Fibroblast of peridontal ligament (primary cell): ENCODE results near the gene MSMB.
"Not testable (repeated sequence)": the region's sequence is repeated elsewhere in the genome, so short reads cannot be mapped to it uniquely, and the experiment has no call there.

Source experiments
- DNase-seq: peaks from one replicate; pipeline ENCODE4 v3.0.0-alpha.2; 2010; ENCODE audit errors: extremely low read depth

MSMB gene

DNA sequence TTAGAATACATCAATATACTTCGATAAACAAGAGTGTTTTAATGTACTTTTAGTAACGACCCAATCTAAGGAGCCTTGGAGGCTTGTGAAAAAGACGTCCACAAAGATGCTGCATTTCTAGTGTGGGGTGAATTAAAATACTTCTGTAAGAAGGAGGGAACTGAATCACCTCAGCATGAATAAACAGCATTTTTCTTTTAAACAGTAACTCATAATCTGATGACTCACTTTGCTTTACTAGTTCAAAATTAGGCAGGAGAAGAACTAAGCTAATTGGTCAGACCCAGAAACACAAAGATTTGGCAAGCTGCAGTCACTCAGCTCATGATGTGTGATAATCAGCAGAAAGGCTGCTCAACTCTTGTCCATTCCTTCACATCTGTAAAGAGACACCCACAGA lies 39.9 kb downstream of the MSMB start:
- peak; percentile 77 for DNase-seq

DNA sequence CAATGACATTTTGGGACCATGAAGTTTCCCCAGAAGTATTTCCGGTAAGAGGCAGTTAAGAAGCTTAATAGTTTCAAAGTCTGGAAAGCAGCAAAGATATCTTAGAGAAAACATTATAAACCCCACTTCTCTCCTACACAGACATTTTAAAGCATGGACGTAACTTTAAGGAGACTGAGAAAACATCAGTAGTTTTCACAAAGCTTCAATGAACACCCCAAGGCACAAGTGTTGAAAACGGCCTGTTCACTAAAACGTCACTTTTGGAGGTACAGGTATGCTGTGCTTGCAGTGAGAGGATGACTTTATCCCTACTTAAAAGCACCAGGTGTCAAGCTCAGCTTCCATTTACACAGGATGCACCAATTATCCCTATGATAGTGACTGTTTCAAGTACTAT lies 40.7 kb downstream of the MSMB start:
- no peak for DNase-seq

DNA sequence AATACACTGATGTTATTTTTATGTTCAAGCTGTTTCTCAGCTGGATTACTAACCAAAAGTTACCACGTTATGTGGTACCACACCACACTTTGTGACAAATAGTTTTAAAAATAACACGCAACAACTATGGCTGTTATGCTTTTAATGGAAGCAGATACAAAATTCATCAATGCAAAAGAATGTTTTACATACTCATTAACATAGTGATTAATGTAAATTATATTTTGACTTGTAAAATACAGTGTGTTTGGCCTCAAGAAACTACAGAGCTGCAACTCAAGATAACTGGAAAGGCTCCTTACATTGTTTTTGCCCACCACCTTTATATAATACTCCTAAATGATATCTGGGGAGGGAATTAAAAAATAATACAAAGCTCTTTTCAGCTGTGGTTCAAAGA lies 41.1 kb downstream of the MSMB start:
- no peak for DNase-seq

DNA sequence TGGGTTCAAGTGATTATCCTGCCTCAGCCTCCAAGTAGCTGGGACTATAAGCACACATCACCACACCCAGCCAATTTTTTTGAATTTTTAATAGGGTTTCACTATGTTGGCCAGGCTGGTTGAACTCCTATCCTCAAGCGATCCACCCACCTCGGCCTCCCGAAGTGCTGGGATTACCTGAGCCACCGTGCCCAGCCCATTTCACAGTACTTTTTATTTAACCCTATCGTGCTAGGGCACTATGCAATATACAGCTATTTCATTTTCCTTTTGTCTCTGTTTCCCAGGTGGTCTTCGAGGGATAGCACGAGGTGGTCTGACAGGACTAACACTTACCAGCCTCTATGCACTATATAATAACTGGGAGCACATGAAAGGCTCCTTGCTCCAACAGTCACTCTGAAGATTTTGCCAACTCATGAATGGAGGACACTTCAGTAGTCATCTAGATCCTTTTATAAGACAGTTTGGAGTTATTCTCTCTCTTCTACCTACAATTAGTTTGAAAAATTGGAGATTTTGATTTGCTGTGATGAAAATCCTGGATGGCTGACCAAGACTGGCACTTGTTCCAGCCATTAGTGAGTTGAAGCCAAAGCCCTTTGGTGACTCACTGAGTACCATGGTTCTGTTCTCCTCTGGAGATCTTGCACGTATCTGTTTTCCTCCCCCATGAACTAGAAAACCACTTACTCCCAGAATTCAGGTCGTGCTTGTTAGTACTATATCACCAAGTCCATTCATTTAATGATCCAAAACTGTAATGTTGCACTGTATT lies 43.0 kb downstream of the MSMB start:
- DNase-seq = peak; percentile 41

DNA sequence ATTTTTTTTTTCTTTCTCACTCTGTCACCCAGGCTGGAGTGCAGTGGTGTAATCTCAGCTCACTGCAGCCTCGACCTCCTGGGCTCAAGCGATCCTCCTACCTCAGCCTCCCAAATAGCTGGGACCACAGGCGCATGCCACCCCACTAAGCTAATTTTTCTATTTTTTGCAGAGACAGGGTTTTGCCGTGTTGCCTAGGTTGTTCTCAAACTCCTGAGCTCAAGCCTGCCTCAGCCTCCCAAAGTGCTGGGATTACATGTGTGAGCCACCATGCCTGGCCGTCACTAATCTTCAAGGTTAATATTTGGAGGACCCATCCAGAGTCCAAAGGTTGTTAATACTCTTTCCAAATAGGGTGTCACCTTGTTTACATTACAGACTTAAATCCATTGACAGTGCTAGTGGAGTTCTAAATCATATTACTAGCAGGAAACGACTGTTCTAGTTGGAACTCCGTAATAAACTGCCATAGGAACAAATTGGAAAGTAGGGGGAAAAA lies 43.8 kb downstream of the MSMB start:
- not testable (repeated sequence) for DNase-seq

DNA sequence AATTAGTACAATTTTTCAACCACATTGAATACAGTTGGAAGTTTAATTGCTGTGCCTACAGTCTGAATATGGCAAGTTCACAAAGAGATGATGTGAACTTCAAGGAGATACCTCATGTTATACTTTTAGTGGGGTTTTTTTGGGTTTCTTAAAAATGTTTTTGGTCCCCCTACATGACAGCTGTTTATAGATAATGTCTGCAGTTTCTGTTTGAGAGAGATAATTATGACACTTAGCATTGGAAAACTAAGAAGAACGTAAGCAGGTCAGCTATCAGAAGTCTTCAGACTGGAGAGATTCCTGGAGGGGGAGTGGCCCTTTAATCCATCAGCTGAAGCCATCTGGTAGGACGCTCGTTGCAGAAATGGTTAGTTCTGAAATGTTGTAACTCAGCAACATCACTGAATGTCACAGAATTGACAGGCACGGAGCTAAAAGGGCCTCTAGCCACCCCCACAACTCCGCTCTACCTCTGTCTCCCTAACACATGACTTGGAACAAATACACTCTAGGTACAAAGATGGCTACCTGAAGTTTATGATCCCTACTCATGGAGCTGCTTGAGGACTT lies 44.8 kb downstream of the MSMB start:
- DNase-seq = no peak

DNA sequence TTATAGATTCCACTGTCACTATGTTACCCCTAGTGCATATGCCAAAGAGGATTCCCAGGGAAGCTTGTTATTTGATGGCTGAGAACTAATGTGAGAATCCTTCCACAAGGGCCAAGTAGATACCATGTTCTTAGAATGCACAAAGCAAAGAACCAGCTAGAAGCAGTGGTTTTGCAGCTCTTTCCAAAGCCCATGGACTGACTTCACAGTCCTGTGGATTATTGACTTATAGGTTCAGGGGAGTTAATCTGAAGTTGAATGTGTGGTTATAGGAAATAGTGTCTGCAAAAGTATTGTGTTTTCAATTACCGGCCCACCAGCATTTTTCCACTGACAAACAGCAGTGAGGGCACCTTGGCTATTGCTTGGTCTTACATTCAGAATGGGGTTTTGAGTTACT lies 45.5 kb downstream of the MSMB start:
- DNase-seq = no peak

DNA sequence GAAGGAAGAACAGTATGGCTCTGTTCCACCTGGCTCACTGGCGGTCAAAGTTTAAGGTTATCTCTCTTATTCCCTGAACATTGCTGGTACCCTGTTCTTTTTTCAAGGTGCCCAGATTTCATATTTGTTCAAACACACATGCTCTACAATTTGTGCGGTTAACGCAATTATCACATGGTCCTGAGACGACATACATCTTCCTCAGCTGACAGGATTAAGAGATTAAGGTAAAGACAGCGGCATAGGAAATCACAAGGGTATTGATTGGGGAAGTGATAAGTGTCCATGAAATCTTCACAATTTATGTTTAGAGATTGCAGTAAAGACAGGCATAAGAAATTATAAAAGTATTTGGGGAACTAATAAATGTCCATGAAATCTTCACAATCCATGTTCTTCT lies 46.1 kb downstream of the MSMB start:
- not testable (repeated sequence) for DNase-seq

DNA sequence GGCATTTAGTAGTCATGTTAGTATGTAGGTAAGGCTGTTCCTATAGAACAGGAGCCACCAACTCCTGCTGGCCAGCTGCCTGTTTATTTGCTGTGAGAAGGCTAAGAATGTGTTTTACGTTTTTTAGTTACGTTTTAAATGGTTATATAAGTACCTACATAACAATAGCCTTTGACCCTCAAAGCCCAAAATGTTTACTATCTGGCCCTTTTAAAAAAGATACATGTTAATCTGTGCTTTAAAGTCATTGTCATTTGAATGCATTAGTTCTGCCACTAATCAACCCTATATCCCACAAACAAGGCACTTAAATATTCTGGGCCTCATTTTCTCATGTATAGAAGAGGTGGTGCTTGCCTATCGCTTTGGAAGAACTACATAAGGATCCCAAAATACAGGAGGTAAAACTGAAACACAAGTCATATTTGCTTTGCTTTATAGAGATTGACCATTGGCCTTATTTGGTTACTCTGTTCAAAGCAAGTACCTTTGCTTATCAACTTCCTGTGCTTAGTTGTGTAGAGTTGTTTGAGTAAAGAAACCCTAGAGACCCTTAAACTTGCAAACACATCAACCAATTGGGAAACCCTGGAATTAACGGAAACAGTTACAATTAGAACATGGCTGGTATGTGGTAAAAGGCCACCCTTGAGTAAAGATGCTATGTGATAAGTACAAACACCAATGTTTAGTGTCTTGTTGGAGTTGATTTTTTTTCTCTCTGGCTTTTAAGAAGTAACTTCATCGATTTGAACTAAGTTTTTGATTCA lies 47.9 kb downstream of the MSMB start:
- DNase-seq = no peak

DNA sequence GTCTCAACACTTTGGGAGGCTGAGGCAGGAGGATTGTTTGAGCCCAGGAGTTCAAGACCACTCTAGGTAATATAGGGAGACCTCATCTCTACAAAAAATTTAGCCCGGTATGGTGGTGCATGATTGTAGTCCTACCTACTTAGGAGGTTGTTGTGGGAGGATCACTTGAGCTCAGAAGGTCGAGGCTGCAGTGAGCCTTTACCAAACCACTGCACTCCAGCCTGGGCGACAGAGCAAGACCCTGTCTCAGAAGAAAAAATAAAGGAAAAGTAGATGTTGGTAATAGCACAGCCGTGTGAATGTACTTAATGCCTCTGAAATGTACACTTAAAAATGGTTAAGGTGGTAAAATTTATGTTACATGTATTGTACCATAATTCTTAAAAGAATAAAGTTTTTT lies 48.5 kb downstream of the MSMB start:
- no peak for DNase-seq

DNA sequence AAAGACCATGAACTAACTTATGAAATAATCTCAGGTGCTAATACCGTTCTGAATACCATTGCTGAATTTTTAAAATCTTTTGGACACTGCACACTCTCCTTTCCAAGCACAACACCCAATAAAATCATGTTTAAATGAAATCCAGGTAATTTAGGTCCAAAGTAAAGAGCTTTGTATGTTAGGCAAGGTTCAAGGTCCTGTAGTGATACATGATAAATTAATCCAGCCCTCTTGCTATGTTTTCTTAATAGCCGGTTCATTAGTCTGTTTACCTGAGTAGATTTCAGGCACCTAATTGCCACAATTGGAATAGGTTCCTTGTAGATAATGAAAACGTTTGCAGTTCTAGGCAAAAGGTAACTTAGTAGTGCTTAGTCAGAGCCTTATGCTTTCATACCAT lies 60.5 kb downstream of the MSMB start:
- not testable (repeated sequence) for DNase-seq

DNA sequence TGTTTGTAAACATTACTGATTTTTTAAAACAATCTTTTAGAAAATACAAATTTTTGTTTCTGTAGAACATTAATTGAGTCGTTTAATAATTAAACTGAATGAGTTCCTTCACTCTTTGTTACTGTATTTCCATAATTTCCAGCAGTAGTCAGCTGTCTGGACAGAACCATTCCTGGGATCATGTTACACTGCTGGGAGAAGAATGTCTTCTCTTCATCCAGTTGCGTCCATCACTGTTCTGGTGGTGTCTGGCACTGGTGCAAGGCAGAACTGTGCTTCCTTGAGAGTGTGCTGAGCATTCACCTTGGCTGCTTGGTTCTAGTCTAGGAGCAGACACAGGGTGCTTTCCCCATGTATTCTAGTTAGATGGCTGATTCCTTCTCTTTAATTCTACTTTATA lies 61.6 kb downstream of the MSMB start:
- not testable (repeated sequence) for DNase-seq

DNA sequence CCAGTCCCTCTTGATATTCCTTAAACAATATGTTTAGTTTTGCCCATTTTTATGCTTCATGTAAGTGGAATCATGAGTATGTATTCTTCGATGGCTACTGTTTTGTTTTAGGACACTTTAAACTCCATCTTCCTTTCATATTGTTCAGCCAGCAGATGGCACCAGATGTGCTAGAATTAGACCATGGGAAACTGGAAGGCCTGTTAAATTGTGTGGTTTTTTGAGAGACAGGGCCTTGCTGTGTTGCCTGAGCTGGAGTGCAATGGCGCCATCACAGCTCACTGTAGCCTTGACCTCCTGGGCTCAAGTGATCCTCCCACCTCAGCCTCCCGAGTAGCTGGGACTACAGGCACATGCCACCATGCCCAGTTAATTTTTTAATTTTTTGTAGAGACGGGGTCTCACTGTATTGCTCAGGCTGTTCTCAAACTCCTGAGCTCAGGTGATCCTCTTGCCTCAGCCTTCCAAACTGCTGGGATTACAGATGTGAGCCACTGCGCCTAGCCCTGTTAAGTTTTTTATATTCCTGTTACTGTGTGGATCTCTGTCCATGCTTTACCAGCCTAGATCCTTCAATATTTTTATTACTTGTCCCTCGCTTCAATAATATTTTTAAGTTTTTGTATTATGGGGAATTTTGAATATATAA lies 62.4 kb downstream of the MSMB start:
- peak; percentile 79 for DNase-seq
